Measurements from ENCODE around the gene ZKSCAN8. TPM values are rescaled to one million over a fixed set of nuclear protein-coding genes. Genes with fewer than 3 reads are reported as not detected.

Gene ZKSCAN8
- total and polyA plus RNA-seq, 2 donors (not counting 1 experiment from before 2014, with no cell fraction given): 13.4 to 21.6 TPM

DNA sequence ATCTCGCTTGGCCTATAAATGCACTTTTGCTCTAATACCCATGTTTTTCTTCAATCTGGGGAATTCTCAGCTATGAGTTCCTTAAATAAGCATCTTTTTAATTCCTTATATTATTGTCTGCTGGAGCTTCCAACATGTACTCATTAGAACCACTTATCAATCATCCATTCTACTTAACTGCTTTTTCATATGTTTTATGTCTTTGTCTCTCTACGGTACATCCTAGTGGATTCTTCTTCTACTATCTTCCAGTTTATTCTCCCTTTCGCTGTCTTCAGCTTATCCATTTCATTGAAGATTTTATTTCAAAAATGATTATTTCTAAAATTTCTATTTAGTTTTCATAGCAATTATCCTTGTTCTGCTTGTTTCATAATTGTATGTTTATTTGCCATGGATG is 29.7 kb upstream of the ZKSCAN8 start:
- Histone ChIP-seq H3K9me3 (ENCODE audit: control insufficient read depth, insufficient read depth, low read depth, low read length) (no peaks in the 10 kb centered on the region), H3K79me2 (ENCODE audit: control insufficient read depth, insufficient read depth, low read length) (no peaks in the 10 kb centered on the region), H3K4me3 (replicated peaks in 1 of 4; ENCODE audit: control extremely low read depth in 1 of 4, insufficient read depth in 1 of 4, low read depth in 3 of 4, low read length in 4 of 4) (no peak overlapping the region), H3K36me3 (ENCODE audit: control insufficient read depth, insufficient read depth, low read length) (peaks cover 3% of the 10 kb centered on the region), H3K27ac (ENCODE audit: insufficient read depth, low read length) (no peak overlapping the region), H2AFZ (ENCODE audit: low read length) (no peak overlapping the region), H3K4me2 (ENCODE audit: extremely low read depth, insufficient read depth, low read length) (no peak overlapping the region), H4K20me1 (ENCODE audit: control insufficient read depth, extremely low read depth, insufficient read depth, low read length) (no peaks in the 10 kb centered on the region), H3K9ac (ENCODE audit: insufficient read depth, low read length) (no peak overlapping the region), H3K27me3 (ENCODE audit: control insufficient read depth, insufficient read depth, low read length) (no peaks in the 10 kb centered on the region), H3K4me1 (ENCODE audit: control insufficient read depth, extremely low read depth, insufficient read depth, low read length) (no peaks in the 10 kb centered on the region)
- DNase-seq (ENCODE audit: low read depth in 2 of 2): no peak
- no peak for TF ChIP-seq EZH2 (IDR thresholded peaks at IDR 0.05; ENCODE audit: low read length, missing control alignments)
- TF ChIP-seq, protein P1, sequence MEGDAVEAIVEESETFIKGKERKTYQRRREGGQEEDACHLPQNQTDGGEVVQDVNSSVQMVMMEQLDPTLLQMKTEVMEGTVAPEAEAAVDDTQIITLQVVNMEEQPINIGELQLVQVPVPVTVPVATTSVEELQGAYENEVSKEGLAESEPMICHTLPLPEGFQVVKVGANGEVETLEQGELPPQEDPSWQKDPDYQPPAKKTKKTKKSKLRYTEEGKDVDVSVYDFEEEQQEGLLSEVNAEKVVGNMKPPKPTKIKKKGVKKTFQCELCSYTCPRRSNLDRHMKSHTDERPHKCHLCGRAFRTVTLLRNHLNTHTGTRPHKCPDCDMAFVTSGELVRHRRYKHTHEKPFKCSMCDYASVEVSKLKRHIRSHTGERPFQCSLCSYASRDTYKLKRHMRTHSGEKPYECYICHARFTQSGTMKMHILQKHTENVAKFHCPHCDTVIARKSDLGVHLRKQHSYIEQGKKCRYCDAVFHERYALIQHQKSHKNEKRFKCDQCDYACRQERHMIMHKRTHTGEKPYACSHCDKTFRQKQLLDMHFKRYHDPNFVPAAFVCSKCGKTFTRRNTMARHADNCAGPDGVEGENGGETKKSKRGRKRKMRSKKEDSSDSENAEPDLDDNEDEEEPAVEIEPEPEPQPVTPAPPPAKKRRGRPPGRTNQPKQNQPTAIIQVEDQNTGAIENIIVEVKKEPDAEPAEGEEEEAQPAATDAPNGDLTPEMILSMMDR (conservative IDR thresholded peaks at IDR 0.05 in 1 of 2, IDR thresholded peaks at IDR 0.05 in 1 of 2; ENCODE audit: low read depth in 1 of 2, low read length in 2 of 2): no peak

DNA sequence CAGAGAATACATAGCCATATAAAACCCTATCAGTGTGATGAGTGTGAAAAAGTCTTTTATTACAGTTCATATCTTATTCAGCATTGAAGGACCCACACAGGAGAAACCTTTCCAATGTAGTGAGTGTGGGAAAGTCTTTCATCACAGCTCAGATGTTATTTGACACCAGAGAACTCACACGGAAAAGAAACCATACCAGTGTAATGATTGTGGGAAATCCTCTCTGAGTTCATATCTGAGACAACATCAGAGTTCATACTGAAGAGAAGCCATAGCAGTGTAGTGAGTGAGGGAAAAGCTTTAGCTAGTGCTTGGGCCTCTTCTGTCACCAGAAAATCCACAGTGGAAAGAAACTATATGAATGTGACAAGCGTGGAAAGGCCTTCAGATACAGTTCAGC is 25.9 kb upstream of the ZKSCAN8 start:
- H3K4me1 ChIP-seq (ENCODE audit: control insufficient read depth, extremely low read depth, insufficient read depth, low read length): no peaks in the 10 kb centered on the region
- no peak for TF ChIP-seq EZH2 (IDR thresholded peaks at IDR 0.05; ENCODE audit: low read length, missing control alignments)
- TF ChIP-seq, protein P1 (conservative IDR thresholded peaks at IDR 0.05 in 1 of 2, IDR thresholded peaks at IDR 0.05 in 1 of 2; ENCODE audit: low read depth in 1 of 2, low read length in 2 of 2): no peak
- no peak overlapping the region for H3K9ac ChIP-seq (ENCODE audit: insufficient read depth, low read length)
- no peak overlapping the region for H2AFZ ChIP-seq (ENCODE audit: low read length)
- H3K9me3 ChIP-seq (ENCODE audit: control insufficient read depth, insufficient read depth, low read depth, low read length): no peaks in the 10 kb centered on the region
- no peaks in the 10 kb centered on the region for H3K27me3 ChIP-seq (ENCODE audit: control insufficient read depth, insufficient read depth, low read length)
- no peak overlapping the region for H3K27ac ChIP-seq (ENCODE audit: insufficient read depth, low read length)
- H3K36me3 ChIP-seq (ENCODE audit: control insufficient read depth, insufficient read depth, low read length): peaks cover 3% of the 10 kb centered on the region
- no peaks in the 10 kb centered on the region for H3K79me2 ChIP-seq (ENCODE audit: control insufficient read depth, insufficient read depth, low read length)
- DNase-seq (ENCODE audit: low read depth in 2 of 2): no peak
- no peak overlapping the region for H3K4me2 ChIP-seq (ENCODE audit: extremely low read depth, insufficient read depth, low read length)
- no peak overlapping the region for H3K4me3 ChIP-seq (replicated peaks in 1 of 4; ENCODE audit: control extremely low read depth in 1 of 4, insufficient read depth in 1 of 4, low read depth in 3 of 4, low read length in 4 of 4)
- no peaks in the 10 kb centered on the region for H4K20me1 ChIP-seq (ENCODE audit: control insufficient read depth, extremely low read depth, insufficient read depth, low read length)

DNA sequence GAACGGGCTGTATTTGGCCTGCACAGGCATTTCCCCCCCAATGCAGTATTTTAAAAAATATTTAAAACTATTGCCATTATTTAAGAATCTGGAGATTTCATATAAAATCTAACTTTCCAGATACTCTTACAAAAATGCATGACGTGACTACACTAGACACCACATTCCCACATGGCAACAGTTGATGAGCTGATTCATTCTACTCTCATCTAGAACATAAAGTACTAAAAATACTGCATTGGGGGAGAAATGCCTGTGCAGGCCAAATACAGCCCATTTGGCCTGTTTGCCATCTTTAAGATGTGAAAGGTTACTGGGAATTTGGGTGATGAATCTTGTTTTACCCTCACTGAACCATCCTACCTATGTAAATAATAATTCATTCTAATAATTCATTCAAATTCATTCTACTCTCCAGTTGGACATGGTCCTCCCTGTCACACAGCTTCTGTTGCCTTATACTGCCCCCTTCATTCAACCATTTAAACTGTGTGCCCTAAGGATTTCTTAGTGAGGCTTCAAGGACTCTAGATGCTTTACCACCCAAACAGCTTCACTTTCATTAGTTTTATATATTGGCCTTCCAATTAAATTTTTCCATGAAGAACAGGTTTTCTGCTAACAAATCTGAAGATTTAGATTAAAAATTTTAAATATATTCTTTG is 24.2 kb upstream of the ZKSCAN8 start:
- no peaks in the 10 kb centered on the region for H3K27me3 ChIP-seq (ENCODE audit: control insufficient read depth, insufficient read depth, low read length)
- no peak for DNase-seq (ENCODE audit: low read depth in 2 of 2)
- no peak overlapping the region for H3K9ac ChIP-seq (ENCODE audit: insufficient read depth, low read length)
- H4K20me1 ChIP-seq (ENCODE audit: control insufficient read depth, extremely low read depth, insufficient read depth, low read length): no peaks in the 10 kb centered on the region
- TF ChIP-seq, protein P1 (conservative IDR thresholded peaks at IDR 0.05 in 1 of 2, IDR thresholded peaks at IDR 0.05 in 1 of 2; ENCODE audit: low read depth in 1 of 2, low read length in 2 of 2): no peak
- TF ChIP-seq EZH2 (IDR thresholded peaks at IDR 0.05; ENCODE audit: low read length, missing control alignments): no peak
- no peaks in the 10 kb centered on the region for H3K79me2 ChIP-seq (ENCODE audit: control insufficient read depth, insufficient read depth, low read length)
- no peaks in the 10 kb centered on the region for H3K9me3 ChIP-seq (ENCODE audit: control insufficient read depth, insufficient read depth, low read depth, low read length)
- no peak overlapping the region for H3K4me3 ChIP-seq (replicated peaks in 1 of 4; ENCODE audit: control extremely low read depth in 1 of 4, insufficient read depth in 1 of 4, low read depth in 3 of 4, low read length in 4 of 4)
- H3K36me3 ChIP-seq (ENCODE audit: control insufficient read depth, insufficient read depth, low read length): peaks cover 3% of the 10 kb centered on the region
- H3K27ac ChIP-seq (ENCODE audit: insufficient read depth, low read length): no peak overlapping the region
- no peak overlapping the region for H2AFZ ChIP-seq (ENCODE audit: low read length)
- no peaks in the 10 kb centered on the region for H3K4me1 ChIP-seq (ENCODE audit: control insufficient read depth, extremely low read depth, insufficient read depth, low read length)
- H3K4me2 ChIP-seq (ENCODE audit: extremely low read depth, insufficient read depth, low read length): no peak overlapping the region

Measured in fibroblast of lung (primary cell).